GM20000 (cell line): ENCODE measurements around the gene NEK11.

Source experiments
- DNase-seq: peaks from one replicate; pipeline ENCODE4 v3.0.0; 2012; ENCODE audit warnings: low spot score
- TF ChIP-seq, protein P1 (sequence below): IDR thresholded peaks from 2 replicates; pipeline ENCODE4 v1.5.1; 2012; ENCODE audit warnings: mild to moderate bottlenecking, control low read depth; ENCODE audit errors: extremely low read depth, missing control alignments

Gene NEK11

DNA sequence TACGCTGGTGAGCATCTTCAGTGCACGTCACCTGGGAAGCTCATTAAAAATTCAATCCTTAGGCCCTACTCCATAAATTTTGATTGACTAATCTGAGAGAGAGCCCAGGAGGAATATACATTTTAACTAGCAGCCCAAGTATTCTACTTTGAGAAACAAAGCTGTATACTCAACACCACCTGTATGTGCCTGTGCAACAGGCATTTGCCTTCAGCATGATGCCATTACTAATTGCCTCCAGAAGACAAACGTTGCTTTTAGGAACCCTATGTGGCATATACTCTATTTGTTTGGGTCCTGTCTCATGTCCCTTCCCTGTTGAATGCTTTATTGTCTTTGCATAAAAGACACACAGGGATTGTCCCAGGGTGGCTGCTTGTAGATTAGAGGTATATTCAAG, 7.7 kb upstream of the NEK11 start:
- no peak for DNase-seq
- TF ChIP-seq, protein P1, sequence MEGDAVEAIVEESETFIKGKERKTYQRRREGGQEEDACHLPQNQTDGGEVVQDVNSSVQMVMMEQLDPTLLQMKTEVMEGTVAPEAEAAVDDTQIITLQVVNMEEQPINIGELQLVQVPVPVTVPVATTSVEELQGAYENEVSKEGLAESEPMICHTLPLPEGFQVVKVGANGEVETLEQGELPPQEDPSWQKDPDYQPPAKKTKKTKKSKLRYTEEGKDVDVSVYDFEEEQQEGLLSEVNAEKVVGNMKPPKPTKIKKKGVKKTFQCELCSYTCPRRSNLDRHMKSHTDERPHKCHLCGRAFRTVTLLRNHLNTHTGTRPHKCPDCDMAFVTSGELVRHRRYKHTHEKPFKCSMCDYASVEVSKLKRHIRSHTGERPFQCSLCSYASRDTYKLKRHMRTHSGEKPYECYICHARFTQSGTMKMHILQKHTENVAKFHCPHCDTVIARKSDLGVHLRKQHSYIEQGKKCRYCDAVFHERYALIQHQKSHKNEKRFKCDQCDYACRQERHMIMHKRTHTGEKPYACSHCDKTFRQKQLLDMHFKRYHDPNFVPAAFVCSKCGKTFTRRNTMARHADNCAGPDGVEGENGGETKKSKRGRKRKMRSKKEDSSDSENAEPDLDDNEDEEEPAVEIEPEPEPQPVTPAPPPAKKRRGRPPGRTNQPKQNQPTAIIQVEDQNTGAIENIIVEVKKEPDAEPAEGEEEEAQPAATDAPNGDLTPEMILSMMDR, result no peak

DNA sequence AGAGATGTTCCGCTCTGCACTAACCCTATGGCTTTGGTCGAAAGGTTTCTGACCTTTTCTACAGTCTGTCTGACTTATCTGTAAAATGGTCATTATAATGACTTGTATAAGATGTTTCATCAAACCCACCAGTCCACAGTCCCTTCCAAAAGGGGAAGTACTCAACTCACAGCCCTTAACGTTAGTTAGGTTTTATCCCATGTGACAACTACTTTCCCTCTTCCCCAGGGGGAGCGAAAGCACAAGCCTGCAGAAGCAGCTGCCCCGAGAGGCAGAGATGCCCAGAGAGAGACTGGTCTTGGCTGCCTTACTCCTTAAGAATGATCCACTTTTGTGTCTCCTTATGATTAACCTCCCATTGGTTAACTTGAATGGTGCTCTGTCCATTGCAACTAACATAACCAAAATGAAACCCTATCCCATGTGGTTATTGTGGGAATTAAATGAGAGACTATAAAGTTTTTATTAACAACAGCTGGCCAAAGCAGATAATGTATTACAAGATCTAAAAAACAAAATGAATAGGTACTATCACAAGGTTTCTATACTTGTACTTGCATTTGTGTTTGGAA, 6.5 kb upstream of the NEK11 start:
- TF ChIP-seq, protein P1, result no peak
- DNase-seq, result peak; percentile 13

DNA sequence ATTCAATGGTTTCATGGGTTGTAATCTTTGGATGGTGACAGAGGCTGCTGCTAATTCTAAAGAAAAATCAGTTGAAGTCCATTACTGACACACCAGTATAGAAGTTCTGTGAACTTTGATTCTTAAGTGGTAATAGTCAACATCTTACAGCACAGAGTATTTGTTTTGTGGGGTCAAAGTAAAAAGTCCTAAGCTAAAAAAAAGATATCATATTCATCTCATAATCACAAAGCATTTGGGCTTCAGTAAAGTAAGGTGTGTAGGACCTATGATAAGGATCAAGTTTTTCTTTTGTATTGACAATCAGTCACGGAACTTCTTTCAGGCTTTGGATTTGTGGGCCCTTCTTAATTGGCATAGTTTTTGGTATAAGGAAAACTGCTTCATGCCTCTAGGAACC, 1.1 kb upstream of the NEK11 start:
- TF ChIP-seq, protein P1, result no peak
- DNase-seq, result no peak

DNA sequence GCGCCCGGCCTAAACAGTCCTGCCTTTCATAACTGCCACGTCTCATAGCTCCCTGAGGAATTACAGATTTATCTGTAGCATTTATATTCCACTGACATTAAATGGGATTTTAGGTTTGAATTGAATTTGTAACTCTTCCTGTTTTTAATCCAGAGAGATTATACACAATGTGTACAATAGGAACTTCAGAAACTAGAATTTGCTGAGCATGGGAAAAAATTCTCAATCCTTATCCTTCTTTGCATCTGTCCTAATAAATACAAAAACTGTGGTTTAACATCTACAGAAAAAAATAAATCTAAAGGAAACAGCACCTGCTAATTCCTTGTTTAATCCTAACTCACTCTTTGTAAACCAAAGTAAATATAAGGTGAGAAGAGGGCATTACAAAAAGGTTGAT, 2.2 kb downstream of the NEK11 start:
- TF ChIP-seq, protein P1, result no peak
- no peak for DNase-seq

DNA sequence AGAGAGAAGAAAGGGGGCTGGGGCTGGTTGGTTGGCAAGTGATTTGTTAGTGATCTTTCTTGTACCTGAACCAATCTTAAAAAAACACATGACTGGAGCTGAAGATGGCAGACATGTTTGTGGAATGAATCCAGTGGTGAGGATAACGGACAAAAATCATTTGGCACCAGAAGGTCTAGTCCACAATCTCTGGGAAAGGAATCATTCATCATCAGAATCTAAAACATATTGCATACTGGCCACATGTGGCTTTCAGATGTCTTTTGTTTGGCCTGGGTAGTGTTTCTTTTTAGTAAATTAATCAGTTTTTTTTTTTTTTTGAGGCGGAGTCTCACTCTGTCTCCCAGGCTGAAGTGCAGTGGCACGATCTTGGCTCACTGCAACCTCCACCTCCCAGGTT, 5.0 kb downstream of the NEK11 start:
- DNase-seq, result no peak
- TF ChIP-seq, protein P1, result no peak

DNA sequence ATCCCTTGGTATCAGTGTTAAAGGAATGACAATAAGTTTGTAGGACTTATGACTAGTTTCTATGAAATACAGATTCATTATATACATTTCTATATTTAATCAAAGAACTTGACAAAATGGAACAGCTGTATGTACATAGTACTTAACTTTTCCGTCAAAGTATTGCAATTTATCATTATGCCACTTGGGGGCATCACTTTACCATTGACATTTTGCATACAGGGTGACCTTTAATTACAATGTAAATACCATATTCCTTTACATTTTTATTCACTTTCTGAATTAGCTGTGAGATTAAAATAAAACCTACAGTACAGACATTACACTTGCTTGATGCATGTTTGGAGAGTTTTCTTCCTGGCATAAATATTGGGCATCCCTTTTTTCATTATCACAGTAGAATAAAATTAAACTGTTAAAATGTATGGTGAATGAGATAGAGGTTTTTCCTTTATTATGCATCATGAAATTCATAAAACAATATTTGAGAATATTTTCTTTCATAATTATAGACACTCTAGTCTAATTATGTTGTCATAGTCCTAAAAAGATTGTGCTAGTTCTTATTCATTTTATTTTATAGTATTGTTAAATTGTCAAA, 6.9 kb downstream of the NEK11 start:
- peak; percentile 24 for DNase-seq

DNA sequence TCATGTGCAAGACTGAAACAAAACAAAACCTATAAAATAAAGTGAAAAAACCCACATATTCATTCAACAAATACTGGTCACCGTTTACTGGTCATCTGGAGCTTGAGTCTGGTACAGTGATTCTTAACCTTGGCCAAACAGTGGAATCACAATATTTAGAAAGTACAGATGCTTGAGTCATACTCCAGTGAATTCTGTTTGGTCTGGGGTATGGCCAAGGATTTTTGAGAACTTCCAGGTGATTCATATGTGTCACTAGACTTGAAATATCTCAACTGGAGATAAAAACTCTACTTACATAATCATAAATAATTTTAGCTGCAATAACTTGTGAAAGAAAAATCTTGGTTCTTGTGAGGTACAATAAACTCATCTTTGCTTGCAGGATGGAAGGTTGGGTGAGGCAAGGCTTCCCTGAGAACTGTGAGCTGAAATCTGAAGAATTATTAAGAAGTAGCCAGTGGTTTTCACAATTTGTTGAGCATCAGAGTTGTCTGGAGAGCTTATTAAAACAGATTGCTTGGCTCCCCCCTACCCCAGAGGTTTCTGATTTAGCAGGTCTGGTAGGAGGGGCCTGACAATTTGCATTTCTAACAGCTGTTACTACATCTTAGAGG, 9.6 kb downstream of the NEK11 start:
- DNase-seq, result no peak
- TF ChIP-seq, protein P1, result no peak

More for the DNA sequence above, 6.9 kb downstream of the NEK11 start:
- TF ChIP-seq, protein P1, result peak; percentile 26
